ENCODE data around the gene PXMP4.

PXMP4 gene

DNA sequence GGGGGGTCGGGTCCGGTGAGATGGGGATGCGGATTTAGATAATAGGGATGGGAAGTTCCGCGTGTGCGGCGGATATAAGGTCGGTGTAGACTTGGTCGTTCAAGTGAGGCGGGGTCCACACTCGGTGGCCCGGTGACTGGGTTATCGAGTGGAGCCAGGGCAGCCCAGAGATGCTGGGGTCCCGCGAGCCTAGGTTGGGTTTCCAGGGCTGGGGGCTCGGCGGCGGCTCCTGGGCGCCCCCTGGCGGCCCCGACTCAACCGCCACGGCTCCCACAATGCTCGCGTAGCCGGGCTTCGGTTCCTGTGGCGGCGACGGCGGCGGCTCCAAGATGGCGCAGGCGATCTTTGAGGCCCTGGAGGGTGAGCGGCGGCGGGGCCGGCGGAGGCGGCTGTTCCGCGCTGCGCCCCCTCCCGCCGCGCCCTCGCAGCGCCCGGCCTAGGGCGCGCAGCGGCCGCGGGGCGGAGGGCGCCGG, 11.6 kb upstream of the PXMP4 start, which contains the start of gene ZNF341:
ZNF341 (plus strand) TSS at position 304 of the 473 bp plus-strand sequence; CDS start at position 330, 26 bp downstream.
- DNase-seq: peak in 1 of 2 experiments; percentile 4

DNA sequence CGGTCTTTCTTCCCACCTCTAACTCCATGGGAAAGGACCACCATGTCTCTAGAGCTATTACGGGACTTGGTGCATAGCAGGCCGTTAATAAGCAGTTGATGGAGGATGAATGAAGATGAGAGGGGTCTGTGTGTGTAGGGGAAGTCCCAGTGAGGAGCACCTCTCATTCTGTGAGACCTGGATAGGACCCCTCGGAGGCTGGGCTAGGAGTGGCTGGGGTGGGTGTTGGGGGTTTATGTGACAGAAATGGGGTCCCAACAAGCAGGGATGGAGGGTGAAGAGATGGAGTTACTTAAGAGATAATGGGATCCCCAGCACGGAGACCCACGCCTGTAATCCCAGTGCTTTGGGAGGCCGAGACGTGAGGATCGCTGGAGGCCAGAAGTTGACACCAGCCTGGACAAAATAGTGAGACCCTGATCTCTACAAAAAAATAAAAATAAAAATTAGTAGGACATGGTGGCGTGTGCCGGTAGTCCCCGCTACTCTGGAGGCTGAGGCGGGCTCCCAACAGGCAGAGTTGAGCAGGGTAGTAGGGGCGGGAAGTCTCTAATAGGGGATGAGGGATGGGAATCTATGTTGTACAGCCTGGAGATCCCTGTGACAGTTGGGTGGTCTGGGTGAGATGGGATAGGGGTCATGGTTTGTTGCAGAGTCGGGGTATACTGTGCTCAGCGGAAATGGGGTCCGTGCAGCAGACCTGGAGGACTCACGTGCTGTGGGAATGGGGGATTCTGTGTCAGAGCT, 11.0 kb upstream of the PXMP4 start:
- DNase-seq: no peak

DNA sequence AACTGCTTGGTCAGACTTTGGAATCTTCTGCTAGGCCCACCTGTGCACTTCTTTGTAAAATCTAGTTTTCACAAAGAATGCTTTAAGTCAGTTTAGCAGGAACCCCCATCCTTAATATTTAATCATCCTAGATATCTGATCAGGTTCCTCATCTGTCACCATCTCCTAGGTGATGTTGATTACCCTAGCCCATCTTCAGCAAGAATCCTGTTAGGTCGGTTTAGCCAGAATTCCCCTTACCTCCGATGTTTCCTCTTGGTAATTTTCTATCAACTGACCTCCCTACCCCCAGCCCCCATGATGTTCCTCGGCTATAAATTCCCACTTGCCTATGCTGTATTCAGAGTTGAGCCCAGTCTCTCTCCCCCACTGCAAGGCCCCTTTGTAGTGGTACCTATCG, 9.0 kb upstream of the PXMP4 start:
- no peak for DNase-seq

DNA sequence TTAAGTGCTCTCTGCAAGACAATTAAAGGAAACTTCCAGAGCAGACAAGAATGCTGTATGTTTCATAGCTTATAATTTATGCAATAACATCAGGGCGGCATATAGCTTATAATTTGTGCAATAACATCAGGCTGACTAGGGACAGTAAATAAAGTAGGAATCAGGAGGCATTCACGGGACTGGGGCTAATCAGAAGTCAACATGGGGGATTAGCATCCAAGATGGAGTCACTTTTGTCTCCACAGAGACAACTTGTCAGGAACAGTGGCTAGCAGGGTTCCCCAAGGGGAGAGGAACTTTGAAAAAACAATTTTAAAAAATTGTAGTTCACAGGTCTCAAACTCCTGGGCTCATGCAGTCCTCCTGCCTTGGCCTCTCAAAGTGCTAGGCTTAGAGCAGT, 8.4 kb upstream of the PXMP4 start:
- DNase-seq: no peak

DNA sequence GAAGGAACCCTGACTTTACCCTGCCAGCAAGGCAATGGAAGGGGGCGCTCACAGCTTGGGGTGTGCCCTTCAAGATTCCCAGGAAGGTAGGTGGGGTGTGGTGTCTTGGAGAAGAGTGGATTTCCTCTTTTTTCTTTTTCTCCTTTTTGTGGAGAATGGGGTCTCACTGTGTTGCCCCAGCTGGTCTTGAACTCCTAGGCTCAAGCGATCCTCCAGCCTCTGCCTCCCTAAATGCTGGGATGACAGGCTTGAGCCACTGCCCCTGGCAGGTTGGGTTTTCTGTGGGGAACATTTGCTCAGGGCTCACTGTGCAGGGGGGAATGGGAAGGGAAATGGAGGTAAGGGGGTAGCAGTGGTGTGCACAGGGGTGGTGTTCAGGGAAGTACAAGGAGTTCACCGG, 7.7 kb upstream of the PXMP4 start:
- DNase-seq: no peak

DNA sequence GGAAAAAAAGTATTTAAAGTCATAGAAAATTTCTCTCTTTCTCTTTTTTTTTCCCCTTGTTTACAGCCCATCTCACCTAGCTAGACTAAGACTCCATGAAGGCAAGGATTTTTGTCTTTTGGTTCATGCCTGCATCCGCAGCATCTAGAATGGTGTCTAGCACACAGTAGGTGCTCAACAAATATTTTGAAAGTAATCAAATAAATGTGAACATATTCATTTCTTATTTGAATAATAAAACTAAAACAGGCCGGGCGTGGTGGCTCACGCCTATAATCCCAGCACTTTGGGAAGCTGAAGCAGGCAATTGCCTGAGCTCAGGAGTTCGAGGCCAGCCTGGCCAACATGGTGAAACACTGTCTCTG, 7.0 kb upstream of the PXMP4 start:
- DNase-seq: no peak

DNA sequence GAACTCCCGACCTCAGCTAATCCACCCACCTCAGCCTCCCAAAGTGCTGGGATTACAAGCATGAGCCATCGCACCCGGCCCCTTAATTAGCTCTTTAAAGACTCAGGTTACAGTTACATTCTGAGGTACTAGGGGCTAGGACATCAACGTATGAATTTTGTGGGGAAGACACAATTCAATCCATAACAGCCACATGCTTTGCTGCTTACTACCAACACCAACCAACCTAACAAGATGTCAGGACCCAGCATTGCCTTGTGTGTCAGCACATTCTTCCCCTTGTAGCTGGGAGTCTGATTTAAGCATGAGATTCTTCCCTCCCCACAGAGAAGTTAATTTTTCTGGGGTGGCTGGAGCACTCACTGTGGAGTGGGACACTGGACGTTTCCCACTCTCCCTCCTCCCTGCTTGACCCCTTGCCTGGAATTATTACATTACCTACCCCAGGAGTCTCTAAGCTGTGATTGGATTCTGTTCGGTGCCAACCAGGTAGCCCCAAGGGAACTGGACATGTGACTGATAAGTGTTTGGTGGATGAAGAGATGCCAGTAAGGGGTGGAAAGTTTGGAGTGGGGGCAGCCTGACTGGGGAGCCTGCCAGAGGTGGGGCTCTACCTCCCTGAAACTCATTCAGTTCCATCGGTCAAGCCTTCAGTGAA, 5.6 kb upstream of the PXMP4 start:
- DNase-seq: no peak

DNA sequence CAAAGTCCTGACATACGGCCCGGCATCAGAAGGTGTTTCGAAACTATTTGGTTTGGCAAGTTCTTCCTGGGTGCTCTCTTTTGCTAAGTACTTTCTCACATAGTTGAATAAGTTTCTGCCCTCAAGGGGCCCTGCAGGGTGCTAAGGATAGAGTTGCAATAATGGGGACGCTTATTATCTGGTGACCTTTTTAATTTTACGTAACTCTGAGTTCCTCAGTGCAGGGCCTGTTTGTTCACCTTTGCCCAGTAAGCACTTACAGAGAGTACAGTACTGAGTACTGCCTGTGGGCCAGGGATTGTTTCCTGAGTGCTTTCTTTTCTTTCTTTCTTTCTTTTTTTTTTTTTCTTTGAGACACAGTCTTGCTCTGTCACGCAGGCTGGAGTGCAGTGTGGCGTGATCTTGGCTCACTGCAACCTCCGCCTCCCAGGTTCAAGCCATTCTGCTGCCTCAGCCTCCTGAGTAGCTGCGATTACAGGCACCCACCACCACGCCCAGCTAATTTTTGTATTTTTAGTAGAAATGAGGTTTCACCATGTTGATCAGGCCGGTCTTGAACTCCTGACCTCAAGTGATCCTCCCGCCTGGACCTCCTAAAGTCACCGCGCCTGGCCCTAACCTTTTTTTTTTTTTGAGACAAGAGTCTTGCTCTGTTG, 4.5 kb upstream of the PXMP4 start:
- no peak for DNase-seq

DNA sequence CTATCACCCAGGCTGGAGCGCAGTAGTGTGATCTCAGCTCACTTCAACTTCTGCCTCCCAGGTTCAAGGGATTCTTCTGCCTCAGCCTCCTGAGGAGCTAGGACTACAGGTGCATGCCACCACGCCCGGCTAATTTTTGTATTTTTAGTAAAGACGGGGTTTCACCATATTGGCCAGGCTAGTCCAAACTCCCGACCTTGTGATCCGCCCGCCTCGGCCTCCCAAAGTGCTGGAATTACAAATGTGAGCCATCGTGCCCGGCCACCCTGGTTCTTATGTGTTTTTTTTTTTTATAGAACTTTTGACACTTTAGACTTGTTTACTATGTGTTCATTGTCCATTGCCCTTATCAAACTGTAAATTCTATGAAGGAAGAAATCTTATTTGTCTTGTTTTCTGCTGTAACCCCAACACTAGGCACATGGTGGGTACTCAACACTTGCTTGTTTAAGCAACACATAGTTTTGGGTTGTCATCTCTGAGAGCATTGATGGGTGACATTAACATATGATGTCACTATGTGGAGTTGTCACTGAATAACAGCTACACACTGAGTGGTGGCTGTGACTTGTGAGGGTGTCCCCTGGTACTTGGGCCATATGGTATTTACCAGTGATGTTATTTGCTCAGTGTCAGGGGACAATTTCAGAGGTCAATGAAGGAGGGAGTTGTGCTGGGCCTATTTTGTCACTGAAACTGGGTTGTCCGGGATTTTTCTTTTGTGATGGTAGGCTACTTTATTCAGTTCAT, 1.5 kb upstream of the PXMP4 start:
- no peak for DNase-seq

DNA sequence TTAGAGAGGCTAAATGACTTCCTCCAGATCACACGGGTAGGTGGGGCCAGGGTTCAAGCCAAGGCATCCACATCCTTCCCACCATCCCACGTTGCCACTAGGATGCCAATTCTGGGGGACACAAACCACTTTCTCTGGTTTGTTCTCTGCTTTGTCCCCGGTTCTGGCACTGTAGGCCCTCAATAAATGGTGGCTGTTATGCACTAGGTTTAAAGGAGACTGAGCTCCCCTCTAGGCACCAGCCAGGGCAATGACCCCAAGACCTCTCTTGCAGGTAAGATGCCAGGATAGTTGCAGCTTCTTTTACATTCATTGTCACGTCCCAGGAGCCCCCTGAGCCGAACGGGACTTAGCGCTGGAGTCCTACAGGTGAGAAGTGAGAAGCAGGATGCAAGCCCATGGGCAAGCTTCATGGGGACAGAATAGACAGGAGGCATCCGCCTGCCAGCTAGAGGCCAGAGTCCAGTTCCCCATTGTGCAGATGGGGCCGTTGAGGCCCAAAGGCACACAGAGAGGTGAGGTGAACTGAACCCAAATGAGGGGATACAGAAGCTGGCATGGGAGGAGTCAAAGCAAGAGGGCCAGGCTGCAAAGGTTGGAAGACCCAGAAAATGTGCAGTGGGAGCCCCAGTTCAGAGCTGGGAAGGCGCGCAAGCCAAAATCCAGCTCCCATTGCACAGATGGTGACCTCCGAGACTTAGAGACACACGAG, 677 bp downstream of the PXMP4 start:
- DNase-seq: no peak

DNA sequence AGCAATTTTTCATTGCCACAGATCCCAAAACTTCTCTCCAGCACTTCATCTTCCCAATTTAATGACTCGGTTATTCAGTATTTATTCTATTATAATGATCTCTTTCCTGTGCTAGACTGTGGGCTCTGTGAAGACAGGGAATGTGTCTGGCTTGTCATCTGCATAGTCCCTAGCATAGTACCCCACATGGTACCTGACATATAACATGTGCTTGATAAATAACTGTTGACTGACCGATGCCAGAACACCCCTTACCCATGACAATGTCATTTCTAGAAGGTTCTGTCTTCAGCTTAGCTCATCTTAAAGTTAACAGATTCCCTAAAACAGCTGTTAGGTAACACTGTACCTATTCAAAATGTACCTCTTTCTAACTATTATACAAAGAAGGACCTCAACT, 3.6 kb downstream of the PXMP4 start:
- no peak for DNase-seq

DNA sequence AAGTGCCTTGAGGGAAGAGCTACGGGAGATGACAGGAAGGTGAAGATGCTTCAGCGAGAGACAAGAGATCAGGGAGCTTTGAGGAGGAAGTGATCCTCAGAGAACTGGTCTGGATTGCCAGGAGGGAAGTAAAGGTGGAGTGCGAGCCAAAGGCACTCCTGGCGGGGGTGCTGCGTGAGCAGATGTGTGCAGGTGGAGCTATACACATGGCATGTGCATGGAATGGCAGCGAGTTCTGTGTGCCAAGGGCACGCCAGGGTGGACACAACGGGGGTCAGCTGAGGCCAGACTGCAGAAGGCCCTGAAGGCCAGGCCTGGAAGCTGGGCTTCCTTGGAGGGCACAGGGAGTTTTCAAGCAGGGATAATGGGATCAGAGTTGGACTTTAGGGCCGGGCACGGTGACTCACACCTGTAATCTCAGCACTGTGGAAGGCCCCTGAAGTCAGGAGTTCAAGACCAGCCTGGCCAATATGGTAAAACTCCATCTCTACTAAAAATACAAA, 6.2 kb downstream of the PXMP4 start:
- no peak for DNase-seq

DNA sequence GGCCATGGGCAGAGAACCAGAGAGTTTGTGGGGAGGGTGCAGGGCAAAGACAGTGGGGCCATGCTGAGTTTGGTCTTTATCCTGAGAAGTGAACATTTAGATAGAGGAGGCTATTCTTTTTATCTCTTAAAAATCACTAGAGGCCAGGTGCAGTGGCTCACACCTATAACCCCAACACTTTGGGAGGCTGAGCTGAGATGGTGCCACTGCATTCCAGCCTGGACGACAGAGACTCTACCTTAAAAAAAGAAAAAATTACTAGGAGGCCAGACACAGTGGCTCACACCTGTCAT, 8.7 kb downstream of the PXMP4 start:
- DNase-seq: no peak

DNA sequence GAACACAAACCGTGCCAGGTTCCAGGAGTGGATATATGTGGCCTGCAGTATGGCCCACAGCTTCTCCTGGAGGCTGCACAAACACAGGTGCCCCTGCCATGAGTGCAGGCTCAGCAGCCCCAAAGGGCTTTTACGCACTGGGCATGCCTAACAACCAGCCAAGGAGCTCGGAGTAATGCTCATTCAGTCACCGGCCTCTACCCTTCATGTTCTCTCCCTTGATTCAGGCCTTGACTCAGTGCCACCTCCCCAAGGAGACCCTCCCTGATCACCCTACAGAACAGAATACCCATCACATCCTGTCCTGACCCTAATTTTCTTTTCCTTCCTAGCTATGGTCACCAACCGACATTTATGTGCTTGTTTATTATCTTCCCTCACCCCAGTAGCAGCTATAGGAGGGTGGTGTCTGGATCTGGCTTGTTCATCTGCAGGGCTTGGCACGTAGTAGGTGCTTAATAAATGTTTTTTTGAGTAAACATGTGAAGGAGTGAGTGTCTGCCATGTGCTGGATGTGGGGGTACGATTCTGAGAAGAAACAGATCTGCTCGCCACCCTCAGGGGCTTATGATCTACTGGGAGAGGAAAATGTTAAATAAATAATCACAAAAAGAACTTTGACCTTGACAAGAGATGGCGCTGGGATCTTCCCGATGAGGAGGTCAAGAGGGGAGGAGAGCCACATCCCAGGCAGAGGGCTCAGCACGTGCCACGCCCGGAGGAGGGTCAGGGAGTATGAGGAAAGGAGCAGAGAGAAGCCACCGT, 9.2 kb downstream of the PXMP4 start:
- no peak for DNase-seq

DNA sequence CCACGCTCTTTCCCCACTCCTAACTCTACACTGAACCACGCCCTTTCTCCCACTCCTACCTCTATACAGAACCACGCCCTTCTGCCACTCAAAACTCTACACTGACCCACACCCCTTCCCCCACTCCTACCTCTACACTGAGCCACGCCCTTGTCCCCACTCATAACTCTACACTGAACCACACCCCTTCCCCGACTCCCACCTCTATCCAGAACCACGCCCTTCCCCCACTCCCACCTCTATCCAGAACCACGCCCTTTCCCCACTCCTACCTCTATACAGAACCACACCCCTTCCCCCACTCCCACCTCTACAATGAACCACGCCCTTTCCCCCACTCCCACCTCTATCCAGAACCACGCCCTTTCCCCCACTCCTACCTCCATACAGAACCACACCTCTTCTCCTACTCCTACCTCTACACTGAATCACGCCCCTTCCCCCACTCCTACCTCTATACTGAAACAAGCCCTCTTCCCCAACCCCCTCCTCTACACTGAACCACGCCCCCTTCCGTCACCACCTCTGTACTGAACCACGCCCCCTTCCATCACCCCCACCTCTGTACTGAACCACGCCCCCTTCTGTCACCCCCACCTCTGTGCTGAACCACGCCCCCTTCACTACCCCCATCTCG, 10.1 kb downstream of the PXMP4 start:
- no peak for DNase-seq

DNA sequence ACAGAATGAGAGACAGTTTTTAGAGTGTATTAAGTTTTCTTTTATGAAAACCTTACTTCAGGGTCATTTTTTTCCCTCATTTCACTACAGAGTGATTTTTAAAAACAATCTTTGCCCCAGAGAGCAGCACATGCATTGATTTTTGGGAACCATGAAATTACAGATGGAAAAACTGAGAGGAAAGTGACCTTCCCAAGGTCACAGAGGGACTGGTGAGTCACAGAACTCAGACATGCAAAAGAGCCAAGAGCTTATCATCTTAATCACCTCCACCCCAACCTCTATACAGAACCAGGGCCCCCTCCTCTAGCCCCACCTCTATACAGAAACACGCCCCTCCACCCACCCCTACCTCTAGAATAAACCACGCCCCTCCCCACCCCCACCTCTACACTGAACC, 10.7 kb downstream of the PXMP4 start:
- no peak for DNase-seq

DNA sequence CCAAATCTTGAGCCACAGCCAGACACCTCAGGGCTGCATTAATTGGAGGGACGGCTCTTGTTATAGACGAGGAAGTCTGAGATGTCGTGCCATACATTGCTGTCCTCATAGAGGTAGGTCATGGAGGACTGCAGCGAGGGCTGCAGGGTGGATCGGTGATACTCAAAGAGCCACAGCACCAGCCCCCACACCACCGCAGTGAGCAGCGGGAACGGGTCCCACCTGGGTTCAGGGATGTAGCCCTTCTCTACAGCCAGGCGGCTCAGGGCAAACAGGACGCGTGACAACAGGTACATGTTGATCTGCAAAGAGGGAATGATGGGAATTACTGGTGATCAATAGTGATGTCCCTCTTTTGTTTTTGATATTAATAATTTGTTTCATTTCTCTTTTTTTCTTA, 12.4 kb downstream of the PXMP4 start:
- no peak for DNase-seq

DNA sequence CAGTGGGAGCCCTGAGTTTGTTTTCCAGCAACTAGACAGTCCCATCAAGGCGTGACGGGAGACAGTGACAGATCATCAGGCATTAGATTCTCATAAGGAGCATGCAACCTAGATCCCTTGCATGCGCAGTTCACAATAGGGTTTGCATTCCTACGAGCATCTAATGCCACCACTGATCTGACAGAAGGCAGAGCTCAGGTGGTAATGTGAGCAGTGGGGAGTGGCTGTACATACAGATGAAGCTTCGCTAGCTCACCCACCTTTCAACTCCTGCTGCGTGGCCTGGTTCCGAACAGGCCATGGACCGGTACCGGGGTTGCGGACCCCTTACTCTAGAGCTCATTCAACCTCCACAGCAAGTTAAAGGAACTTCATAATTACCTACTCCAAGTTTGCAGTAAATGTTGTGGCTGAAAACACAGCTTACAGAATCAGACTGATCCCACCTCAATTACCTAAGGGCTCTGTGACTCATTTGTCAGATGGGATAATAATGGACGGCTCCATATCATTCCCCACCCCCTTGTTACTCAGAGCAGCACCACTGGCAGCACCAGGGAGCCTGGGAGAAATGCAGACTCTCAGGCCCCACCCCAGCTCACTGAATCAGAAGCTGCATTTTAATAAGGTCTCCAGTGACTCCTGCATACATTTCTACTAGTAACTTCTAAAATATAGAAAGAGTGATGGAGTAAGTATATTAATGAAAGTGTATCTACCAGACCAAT, 15.7 kb downstream of the PXMP4 start:
- no peak for DNase-seq

DNA sequence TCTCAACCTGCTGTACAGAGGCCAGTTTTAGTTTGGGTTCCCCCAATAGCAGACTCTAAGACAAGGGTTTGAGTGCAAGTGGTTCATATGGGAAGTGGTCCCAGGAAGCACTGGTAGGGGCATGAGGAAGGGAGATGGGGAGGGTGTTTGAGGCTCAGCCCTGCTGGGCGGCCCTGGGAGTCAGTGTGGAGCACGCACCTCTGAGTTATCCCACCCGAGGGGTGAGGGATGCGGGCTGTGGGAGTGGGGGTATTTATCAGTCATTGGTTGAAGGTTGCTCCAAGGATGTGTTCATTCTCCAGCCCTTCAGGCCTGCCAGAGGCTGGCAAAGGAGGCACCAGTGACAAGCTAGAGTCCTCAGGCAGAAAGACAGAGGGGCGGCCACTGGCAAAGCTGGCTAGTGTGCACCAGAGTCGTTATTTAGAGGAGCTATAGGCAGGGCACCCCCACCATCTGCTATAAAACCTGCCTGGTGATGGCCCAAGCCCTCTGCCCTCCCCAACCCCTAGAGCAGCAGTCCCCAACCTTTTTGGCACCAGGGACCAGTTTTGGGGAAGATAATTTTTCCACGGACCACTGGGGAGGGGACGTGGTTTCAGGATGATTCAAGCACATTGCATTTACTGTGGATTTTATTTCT, 16.5 kb downstream of the PXMP4 start:
- no peak for DNase-seq

DNA sequence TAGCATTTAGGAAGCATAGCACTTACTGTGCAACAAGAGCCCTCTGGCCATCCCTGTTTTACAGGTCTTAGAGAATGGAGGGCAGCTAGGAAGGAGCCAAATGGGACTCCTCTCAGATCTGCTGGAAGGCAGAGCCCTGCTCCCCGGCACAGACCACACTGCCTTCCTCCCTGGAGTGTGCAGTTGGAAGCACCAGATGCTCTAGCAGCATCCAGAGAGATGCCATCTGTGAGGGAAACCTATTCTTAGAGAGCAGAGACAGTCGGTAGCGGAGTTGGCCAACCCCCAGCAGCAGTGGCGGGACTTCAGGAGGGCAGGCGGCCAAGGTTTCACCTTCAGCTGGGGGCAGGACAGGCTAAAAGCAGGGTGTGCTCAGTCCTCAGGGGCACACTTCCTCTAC, 17.2 kb downstream of the PXMP4 start:
- peak; percentile 65 to 95 for DNase-seq

All from cerebellar nuclear complex (tissue), 1 donor.